SK-N-SH (cell line): ENCODE data around the gene MAP3K4. TPM values are rescaled to one million over a fixed set of nuclear protein-coding genes. Genes with fewer than 3 reads are reported as not detected.

ENCODE experiments used
- CTCF ChIA-PET: fragments of 300-600, 350-600 bp; formaldehyde crosslinking; extraction: SDS; loops from one replicate; lab custom pipeline; 2021; lab: Yijun Ruan, JAX
- POLR2A ChIA-PET: fragments of 350-600 bp; sonication (Branson Sonifier 250); formaldehyde crosslinking; extraction: SDS; loops from one replicate; lab custom pipeline; 2020; ENCODE audit warnings: antibody characterized with exemption, inconsistent platforms; lab: Yijun Ruan, JAX
- DNase-seq: peaks from one replicate; pipeline ENCODE4 v3.0.0; 2012
- H2AFZ ChIP-seq: fragments of 200-600 bp; sonication (generic); 2 replicates; pipeline ENCODE4 v1.8.1; 2016; ENCODE audit warnings: antibody characterized with exemption, mild to moderate bottlenecking, low read depth
- H3F3A ChIP-seq: fragments of 200-600 bp; sonication (generic); replicated peaks from 2 replicates; pipeline ENCODE3; 2016; ENCODE audit warnings: antibody characterized with exemption, mild to moderate bottlenecking; ENCODE audit not compliant: insufficient read depth
- H3K27ac ChIP-seq, 2 experiments: fragments of 200-500 bp in 1 of 2; fragments of 200-600 bp in 1 of 2; sonication (Bioruptor generic) in 1 of 2; sonication (generic), shearing (Covaris generic) in 1 of 2; 2 replicates each; pipeline versions ENCODE4 v1.5.1 to v1.6.1; 2014 to 2016; ENCODE audit warnings: low read depth in 2 of 2, inconsistent platforms in 1 of 2, low read length in 1 of 2, mild to moderate bottlenecking in 1 of 2, mixed read lengths in 1 of 2
- H3K27me3 ChIP-seq: fragments of 200-600 bp; sonication (generic), shearing (Covaris generic); 2 replicates; pipeline ENCODE4 v1.6.1; 2016; ENCODE audit warnings: mixed run types; ENCODE audit not compliant: insufficient read depth
- H3K36me3 ChIP-seq, 2 experiments: fragments of 200-500 bp in 1 of 2; fragments of 200-600 bp in 1 of 2; sonication (Bioruptor generic) in 1 of 2; sonication (generic) in 1 of 2; replicated peaks in 1 of 2; 2 replicates each; pipeline versions ENCODE3 to v1.5.1; 2014 to 2016; ENCODE audit warnings: low read length in 1 of 2, mild to moderate bottlenecking in 1 of 2; ENCODE audit not compliant: insufficient read depth in 2 of 2, control insufficient read depth in 1 of 2
- H3K4me1 ChIP-seq, 2 experiments: fragments of 200-500 bp in 1 of 2; fragments of 200-600 bp in 1 of 2; sonication (Bioruptor generic) in 1 of 2; sonication (generic), shearing (Covaris generic) in 1 of 2; 2 replicates each; pipeline versions ENCODE4 v1.5.1 to v1.6.1; 2014 to 2016; ENCODE audit warnings: low read depth in 1 of 2, low read length in 1 of 2, mixed run types in 1 of 2; ENCODE audit not compliant: insufficient read depth in 2 of 2, control insufficient read depth in 1 of 2
- H3K4me2 ChIP-seq: fragments of 200-600 bp; sonication (generic), shearing (Covaris generic); 2 replicates; pipeline ENCODE4 v1.6.1; 2017; ENCODE audit warnings: mixed run types
- H3K4me3 ChIP-seq, 2 experiments: fragments of 200-500 bp in 1 of 2; fragments of 200-600 bp in 1 of 2; sonication (Bioruptor generic) in 1 of 2; sonication (generic), shearing (Covaris generic) in 1 of 2; 2 replicates each; pipeline versions ENCODE4 v1.5.1 to v1.8.1; 2014 to 2016; ENCODE audit warnings: low read depth in 2 of 2, inconsistent platforms in 1 of 2, low read length in 1 of 2, mild to moderate bottlenecking in 1 of 2, mixed read lengths in 1 of 2, moderate library complexity in 1 of 2
- H3K79me2 ChIP-seq: fragments of 200-600 bp; sonication (generic); 2 replicates; pipeline ENCODE4 v1.8.1; 2017; ENCODE audit warnings: mild to moderate bottlenecking; ENCODE audit not compliant: insufficient read depth
- H3K9ac ChIP-seq: fragments of 200-600 bp; sonication (generic); 2 replicates; pipeline ENCODE4 v1.6.1; 2017; ENCODE audit warnings: mixed run types
- H3K9me2 ChIP-seq: fragments of 200-600 bp; sonication (generic); 2 replicates; pipeline ENCODE4 v1.6.1; 2017; ENCODE audit warnings: mixed run types
- H3K9me3 ChIP-seq: fragments of 200-600 bp; sonication (generic); 2 replicates; pipeline ENCODE4 v1.6.1; 2017; ENCODE audit warnings: mixed run types, mild to moderate bottlenecking, moderate library complexity
- H4K20me1 ChIP-seq: fragments of 200-600 bp; sonication (generic); 2 replicates; pipeline ENCODE4 v1.6.1; 2017; ENCODE audit warnings: mild to moderate bottlenecking, mixed run types; ENCODE audit not compliant: insufficient read depth
- FOSL2 ChIP-seq: IDR thresholded peaks from 2 replicates; pipeline ENCODE4 v1.4.0; 2012; ENCODE audit warnings: low read depth, mild to moderate bottlenecking, moderate library complexity, borderline replicate concordance
- IRF3 ChIP-seq: fragments of 150-350 bp; IDR thresholded peaks from 2 replicates; pipeline ENCODE4 v1.6.1; 2016; ENCODE audit warnings: mild to moderate bottlenecking, low read depth, low read length
- MAX ChIP-seq: IDR thresholded peaks from 2 replicates; pipeline ENCODE4 v1.4.0; 2012; ENCODE audit warnings: low read depth
- POLR2AphosphoS5 ChIP-seq: IDR thresholded peaks from 2 replicates; pipeline ENCODE4 v1.6.1; 2012; ENCODE audit warnings: low read depth, low read length
- RAD21 ChIP-seq: IDR thresholded peaks from 2 replicates; pipeline ENCODE4 v1.6.1; 2012; ENCODE audit warnings: mild to moderate bottlenecking, low read length
- RCOR1 ChIP-seq: fragments of 150-350 bp; IDR thresholded peaks from 2 replicates; pipeline ENCODE4 v1.6.1; 2017; ENCODE audit warnings: antibody characterized with exemption, low read length
- SMC3 ChIP-seq: IDR thresholded peaks from 2 replicates; pipeline ENCODE4 v1.6.1; 2012; ENCODE audit warnings: low read depth, low read length, improper control_type of control experiment
- USF1 ChIP-seq: IDR thresholded peaks from 2 replicates; pipeline ENCODE4 v1.4.0; 2012; ENCODE audit warnings: low read depth, borderline replicate concordance
- YY1 ChIP-seq: IDR thresholded peaks from 2 replicates; pipeline ENCODE4 v1.4.0; 2012; ENCODE audit warnings: low read depth, mild to moderate bottlenecking
- WGBS: methylation state at CpG from one replicate; pipeline ENCODE4 v1.1.6; 2017; ENCODE audit warnings: low lambda C conversion rate; 5-methylcytosine and 5-hydroxymethylcytosine counted together
- polyA plus RNA-seq, 3 experiments: library from polyadenylated mRNA; depleted of rRNA; stranded (reverse); fragments of >200 nt; gene quantifications; 2 replicates each; pipeline ENCODE4 v1.2.3, GENCODE V29; 2012

The MAP3K4 gene
- polyA plus RNA-seq, 1 of the 3 experiments (the other 2 are of a cell fraction): 6.8 TPM

GRCh38 chr6:161079566-161080262, 88.1 kb downstream of the MAP3K4 start:
- H3K4me2 ChIP-seq: peak overlapping the region; percentile 4; the same call in 1 of the 2 replicates
- peaks cover 19 to 37% of the 10 kb centered on the region in 2 experiments for H3K36me3 ChIP-seq
- no peak for DNase-seq
- H3K9me2 ChIP-seq: no peaks in the 10 kb centered on the region
- no peak overlapping the region for H3K4me3 ChIP-seq
- H2AFZ ChIP-seq: no peak overlapping the region
- CTCF ChIA-PET: interaction anchor here (1.6 kb wide), 1 partner anchor 87 kb away, joined by 4 read pairs; no protein-coding TSS in a partner anchor
- TF ChIP-seq FOSL2 (peak; percentile 29; the same call in 1 of the 2 replicates), RAD21 (no peak)
- no peak overlapping the region for H3K27ac ChIP-seq
- H4K20me1 ChIP-seq: no peaks in the 10 kb centered on the region
- WGBS: 91% methylated on average over 12 of the region's 12 CpGs
- no peaks in the 10 kb centered on the region for H3K9me3 ChIP-seq
- H3K9ac ChIP-seq: no peak overlapping the region
- H3F3A ChIP-seq: peaks cover 3% of the 10 kb centered on the region
- H3K27me3 ChIP-seq: no peaks in the 10 kb centered on the region
- POLR2A ChIA-PET: interaction anchor here (0.6 kb wide), 1 partner anchor 12 kb away, joined by 3 read pairs; no protein-coding TSS in a partner anchor
- H3K79me2 ChIP-seq: no peaks in the 10 kb centered on the region
- no peaks in the 10 kb centered on the region for H3K4me1 ChIP-seq

GRCh38 chr6:161080263-161080970, 88.8 kb downstream of the MAP3K4 start:
- no peak overlapping the region; the same call in 1 of the 2 replicates for H3K4me2 ChIP-seq
- WGBS: 97% methylated on average over 12 of the region's 12 CpGs
- H3K9ac ChIP-seq: no peak overlapping the region

More at GRCh38 chr6:161080263-161080970, 88.8 kb downstream of the MAP3K4 start:
- Histone ChIP-seq H3K4me1 (no peaks in the 10 kb centered on the region), H3K79me2 (no peaks in the 10 kb centered on the region), H3F3A (peaks cover 3% of the 10 kb centered on the region), H3K36me3 (peaks cover 23 to 37% of the 10 kb centered on the region in 2 experiments), H3K4me3 (no peak overlapping the region), H3K9me3 (no peaks in the 10 kb centered on the region), H4K20me1 (no peaks in the 10 kb centered on the region), H3K9me2 (no peaks in the 10 kb centered on the region), H2AFZ (no peak overlapping the region), H3K27ac (no peak overlapping the region), H3K27me3 (no peaks in the 10 kb centered on the region)
- ChIA-PET POLR2A (no interaction called here), CTCF (interaction anchor here (0.8 kb wide), 1 partner anchor 290 kb away, joined by 3 read pairs; no protein-coding TSS in a partner anchor)
- TF ChIP-seq IRF3: no peak
- no peak for TF ChIP-seq RCOR1
- no peak for TF ChIP-seq USF1
- no peak for TF ChIP-seq POLR2AphosphoS5
- TF ChIP-seq SMC3: no peak
- TF ChIP-seq MAX: no peak
- no peak for TF ChIP-seq YY1
- no peak for DNase-seq
